ENCODE measurements around the gene SUCO. TPM values are rescaled to one million over a fixed set of nuclear protein-coding genes. Genes with fewer than 3 reads are reported as not detected.

SUCO gene
- total RNA-seq, 1 donor from 2014 or later: 120 TPM

GRCh38 chr1:172630056-172630818 lies 97.3 kb downstream of the SUCO start:
- no peak overlapping the region for H3K27ac Mint-ChIP-seq
- TF ChIP-seq CTCF (IDR thresholded peaks at IDR 0.05; ENCODE audit: unreplicated experiment): no peak

GRCh38 chr1:172630868-172631267 lies 97.9 kb downstream of the SUCO start:
- TF ChIP-seq CTCF (IDR thresholded peaks at IDR 0.05; ENCODE audit: unreplicated experiment): no peak
- Mint-ChIP-seq H3K27me3 (ENCODE audit: low read depth) (no peaks in the 10 kb centered on the region), H3K36me3 (peaks cover 5% of the 10 kb centered on the region), H3K9me3 (peaks cover 23% of the 10 kb centered on the region), H3K4me1 (peaks cover 8% of the 10 kb centered on the region), H3K27ac (no peak overlapping the region), H3K4me3 (no peak overlapping the region)
- no peak for DNase-seq (ENCODE audit: low spot score in 2 of 2, unreplicated experiment in 2 of 2)

More at GRCh38 chr1:172630056-172630818, 97.3 kb downstream of the SUCO start:
- peaks cover 9% of the 10 kb centered on the region for H3K4me1 Mint-ChIP-seq
- no peaks in the 10 kb centered on the region for H3K27me3 Mint-ChIP-seq (ENCODE audit: low read depth)
- H3K9me3 Mint-ChIP-seq: peaks cover 23% of the 10 kb centered on the region
- H3K4me3 Mint-ChIP-seq: no peak overlapping the region
- DNase-seq (ENCODE audit: low spot score in 2 of 2, unreplicated experiment in 2 of 2): no peak
- peaks cover 5% of the 10 kb centered on the region for H3K36me3 Mint-ChIP-seq

GRCh38 chr1:172637522-172637921 lies 104.6 kb downstream of the SUCO start:
- DNase-seq (ENCODE audit: low spot score in 2 of 2, unreplicated experiment in 2 of 2): no peak
- no peak overlapping the region for H3K4me3 Mint-ChIP-seq
- H3K27ac Mint-ChIP-seq: no peak overlapping the region

GRCh38 chr1:172638249-172638648 lies 105.3 kb downstream of the SUCO start:
- H3K4me1 Mint-ChIP-seq: peaks cover 6% of the 10 kb centered on the region

More at GRCh38 chr1:172637522-172637921, 104.6 kb downstream of the SUCO start:
- Mint-ChIP-seq H3K9me3 (peaks cover 10% of the 10 kb centered on the region), H3K36me3 (peaks cover 2% of the 10 kb centered on the region), H3K4me1 (peaks cover 6% of the 10 kb centered on the region), H3K27me3 (ENCODE audit: low read depth) (no peaks in the 10 kb centered on the region)
- no peak for TF ChIP-seq CTCF (IDR thresholded peaks at IDR 0.05; ENCODE audit: unreplicated experiment)

More at GRCh38 chr1:172638249-172638648, 105.3 kb downstream of the SUCO start:
- peaks cover 2% of the 10 kb centered on the region for H3K36me3 Mint-ChIP-seq
- TF ChIP-seq CTCF (IDR thresholded peaks at IDR 0.05; ENCODE audit: unreplicated experiment): no peak
- no peaks in the 10 kb centered on the region for H3K27me3 Mint-ChIP-seq (ENCODE audit: low read depth)
- H3K4me3 Mint-ChIP-seq: no peak overlapping the region
- H3K27ac Mint-ChIP-seq: no peak overlapping the region
- no peak for DNase-seq (ENCODE audit: low spot score in 2 of 2, unreplicated experiment in 2 of 2)
- H3K9me3 Mint-ChIP-seq: peaks cover 9% of the 10 kb centered on the region
